ENCODE data around the gene SLC38A4. TPM values are rescaled to one million over a fixed set of nuclear protein-coding genes. Genes with fewer than 3 reads are reported as not detected.

SLC38A4 gene
- total RNA-seq, 1 experiment from 2014 or later = 0.96 TPM

DNA sequence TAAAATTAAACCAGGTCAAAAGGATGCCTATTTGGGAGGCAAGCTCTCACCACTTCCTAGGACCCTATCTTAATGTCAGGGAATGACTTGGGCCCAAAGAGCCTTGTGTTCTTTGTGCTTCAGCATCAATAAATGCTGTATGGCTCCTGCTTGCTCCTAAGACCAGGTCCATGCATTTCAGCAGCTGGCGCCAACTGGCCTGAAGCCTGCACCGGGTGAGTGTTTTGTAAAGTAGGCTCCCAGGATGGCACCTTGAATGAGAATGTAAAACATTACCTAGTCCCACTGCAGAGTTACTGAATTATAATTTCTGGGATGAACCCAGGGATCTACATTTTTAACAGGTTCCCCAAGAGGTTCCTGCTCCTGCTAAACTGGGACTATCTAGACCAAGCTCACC is 16.1 kb upstream of the SLC38A4 start:
- Histone ChIP-seq H3K9ac (ENCODE audit: extremely low read depth, insufficient read length, low read length) (no peak overlapping the region), H2BK120ac (ENCODE audit: low read depth, low read length, poor library complexity, severe bottlenecking) (no peak overlapping the region), H4K5ac (ENCODE audit: insufficient read length, low read depth, low read length) (no peak overlapping the region), H2BK5ac (ENCODE audit: insufficient read length, low read length) (no peak overlapping the region), H3K56ac (ENCODE audit: insufficient read length, low read depth, low read length) (no peak overlapping the region), H3K23ac (ENCODE audit: insufficient read length, low read depth, low read length) (no peak overlapping the region), H3K4me1 (ENCODE audit: insufficient read depth, low read length) (no peaks in the 10 kb centered on the region), H3K79me1 (ENCODE audit: insufficient read depth, low read depth, low read length, poor library complexity, severe bottlenecking) (no peaks in the 10 kb centered on the region), H3K14ac (ENCODE audit: insufficient read depth, low read length) (no peak overlapping the region), H3K27me3 (ENCODE audit: insufficient read depth, low read length) (no peaks in the 10 kb centered on the region), H4K20me1 (ENCODE audit: control insufficient read depth, insufficient read depth, insufficient read length) (no peaks in the 10 kb centered on the region), H4K8ac (replicated peaks; ENCODE audit: insufficient read length, low read depth, low read length) (no peak overlapping the region), H3K4me2 (ENCODE audit: insufficient read depth, insufficient read length, low read length) (no peak overlapping the region), H3K79me2 (ENCODE audit: insufficient read depth, low read length) (no peaks in the 10 kb centered on the region), H3K9me3 (ENCODE audit: control insufficient read depth, low read depth, low read length) (no peaks in the 10 kb centered on the region), H3K4ac (ENCODE audit: low read depth, low read length) (no peak overlapping the region), H2AFZ (ENCODE audit: low read length) (no peak overlapping the region), H2BK15ac (ENCODE audit: low read depth, low read length) (no peak overlapping the region), H4K91ac (ENCODE audit: insufficient read length, low read depth, low read length) (no peak overlapping the region), H3K18ac (ENCODE audit: insufficient read length, low read depth, low read length) (no peak overlapping the region), H2AK5ac (ENCODE audit: insufficient read length, low read length) (no peak overlapping the region), H2BK12ac (ENCODE audit: insufficient read length, low read depth, low read length) (no peak overlapping the region), H3T11ph (ENCODE audit: low read length) (no peak overlapping the region), H3K23me2 (ENCODE audit: insufficient read length, low read depth, low read length, poor library complexity, severe bottlenecking) (no peaks in the 10 kb centered on the region), H2BK20ac (ENCODE audit: low read depth, low read length, poor library complexity, severe bottlenecking) (no peak overlapping the region), H3K27ac (ENCODE audit: insufficient read length, low read depth, low read length) (no peak overlapping the region)
- Mint-ChIP-seq H3K4me3 (no peak overlapping the region), H3K27me3 (ENCODE audit: low read depth) (no peaks in the 10 kb centered on the region; the same call in 1 of the 2 replicates), H3K27ac (no peak overlapping the region), H3K36me3 (ENCODE audit: insufficient read depth in 1 of 3, low read depth in 3 of 3) (no peaks in the 10 kb centered on the region; a peak in 1 of 7 replicates), H3K9me3 (peaks cover 0 to 4% of the 10 kb centered on the region in 2 experiments; a peak in 2 of 5 replicates), H3K4me1 (no peaks in the 10 kb centered on the region)
- DNase-seq = no peak
- no CpG with 5 or more reads among the region's 2 CpGs for WGBS (ENCODE audit: extremely low coverage, insufficient read length, low lambda C conversion rate)
- TF ChIP-seq, protein P1, sequence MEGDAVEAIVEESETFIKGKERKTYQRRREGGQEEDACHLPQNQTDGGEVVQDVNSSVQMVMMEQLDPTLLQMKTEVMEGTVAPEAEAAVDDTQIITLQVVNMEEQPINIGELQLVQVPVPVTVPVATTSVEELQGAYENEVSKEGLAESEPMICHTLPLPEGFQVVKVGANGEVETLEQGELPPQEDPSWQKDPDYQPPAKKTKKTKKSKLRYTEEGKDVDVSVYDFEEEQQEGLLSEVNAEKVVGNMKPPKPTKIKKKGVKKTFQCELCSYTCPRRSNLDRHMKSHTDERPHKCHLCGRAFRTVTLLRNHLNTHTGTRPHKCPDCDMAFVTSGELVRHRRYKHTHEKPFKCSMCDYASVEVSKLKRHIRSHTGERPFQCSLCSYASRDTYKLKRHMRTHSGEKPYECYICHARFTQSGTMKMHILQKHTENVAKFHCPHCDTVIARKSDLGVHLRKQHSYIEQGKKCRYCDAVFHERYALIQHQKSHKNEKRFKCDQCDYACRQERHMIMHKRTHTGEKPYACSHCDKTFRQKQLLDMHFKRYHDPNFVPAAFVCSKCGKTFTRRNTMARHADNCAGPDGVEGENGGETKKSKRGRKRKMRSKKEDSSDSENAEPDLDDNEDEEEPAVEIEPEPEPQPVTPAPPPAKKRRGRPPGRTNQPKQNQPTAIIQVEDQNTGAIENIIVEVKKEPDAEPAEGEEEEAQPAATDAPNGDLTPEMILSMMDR (conservative IDR thresholded peaks at IDR 0.05) = no peak
